Activated B cell treated with CpG ODN at 0.5 μM for 24 hours (primary cell): ENCODE measurements around the gene NCOA6. TPM values are rescaled to one million over a fixed set of nuclear protein-coding genes. Genes with fewer than 3 reads are reported as not detected.

Experiments used
- ATAC-seq: fragments of 200-7000 bp; cut with Tn5 transposase; one replicate; pipeline ENCODE4 v1.10.0; 2021; ENCODE audit warnings: low read depth, mild to moderate bottlenecking, moderate library complexity
- CTCF ChIA-PET: fragments of 350-600 bp; sonication (Branson Sonifier 250); formaldehyde crosslinking; loops from one replicate; lab custom pipeline; 2021; ENCODE audit warnings: antibody characterized with exemption; lab: Charles Lee
- POLR2A ChIA-PET: fragments of 350-600 bp; sonication (Branson Sonifier 250); formaldehyde crosslinking; loops from one replicate; lab custom pipeline; 2021; ENCODE audit warnings: antibody characterized with exemption; lab: Charles Lee
- DNase-seq: peaks from one replicate; pipeline ENCODE4 v3.0.0; 2022
- H3K27ac Mint-ChIP-seq: one replicate; pipeline ENCODE4 v1.8.0; 2020; ENCODE audit warnings: mixed read lengths
- H3K27me3 Mint-ChIP-seq: one replicate; pipeline ENCODE4 v1.8.0; 2021; ENCODE audit warnings: mixed read lengths
- H3K36me3 Mint-ChIP-seq: one replicate; pipeline ENCODE4 v1.8.0; 2021; ENCODE audit warnings: low read depth, mixed read lengths
- H3K4me1 Mint-ChIP-seq: one replicate; pipeline ENCODE4 v1.8.0; 2021; ENCODE audit warnings: mixed read lengths
- H3K4me3 Mint-ChIP-seq: one replicate; pipeline ENCODE4 v1.8.0; 2020; ENCODE audit warnings: mild to moderate bottlenecking, mixed read lengths
- H3K9me3 Mint-ChIP-seq: one replicate; pipeline ENCODE4 v1.8.0; 2020; ENCODE audit warnings: mixed read lengths
- intact Hi-C: fragments of 100-400 bp; cut with micrococcal nuclease; formaldehyde crosslinking; loops from one replicate; pipeline ENCODE4 v1.15.1; 2024
- total RNA-seq: library from RNA; stranded (reverse); gene quantifications from 2 replicates; pipeline ENCODE4 v1.2.3, GENCODE V29; 2022
- TF ChIP-seq, protein P1 (sequence below): fragments of 200-600 bp; IDR thresholded peaks from one replicate; pipeline ENCODE4 v1.8.0; 2022; ENCODE audit warnings: antibody characterized with exemption, mild to moderate bottlenecking

NCOA6 gene
- total RNA-seq, 1 donor from 2014 or later: 24.0 TPM

DNA sequence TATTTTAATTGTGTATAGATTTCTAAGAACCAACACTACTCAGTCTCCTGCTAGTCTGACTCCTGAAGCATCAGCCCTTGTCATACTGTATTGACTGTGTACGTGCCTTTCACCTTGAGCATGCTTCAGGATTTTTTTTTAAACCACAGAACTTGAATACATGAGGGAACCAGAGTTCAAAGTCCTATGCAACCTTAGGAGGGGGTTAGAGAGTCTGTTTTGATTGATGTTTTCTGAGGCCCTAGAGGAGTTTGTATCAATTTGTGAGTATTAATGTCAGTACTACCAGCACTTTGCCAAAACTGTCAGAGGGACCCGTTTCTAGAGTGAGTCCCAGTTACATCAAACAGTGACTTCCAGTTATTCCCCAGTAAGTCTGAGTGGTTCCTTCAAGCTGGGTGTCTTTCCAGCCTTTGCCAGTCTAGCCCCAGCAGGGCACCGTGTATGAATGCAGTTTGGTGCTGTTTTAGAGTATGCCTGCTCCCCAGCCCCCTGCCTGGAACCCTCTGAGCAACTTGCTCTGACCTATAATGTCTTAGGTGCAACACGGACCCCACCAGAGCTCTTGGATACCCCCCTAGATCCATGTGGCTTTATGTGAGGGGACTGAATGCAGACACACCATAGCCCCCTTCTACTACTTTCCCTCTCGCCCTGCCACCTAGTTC, 112.8 kb downstream of the NCOA6 start:
- Mint-ChIP-seq H3K27me3 (no peaks in the 10 kb centered on the region), H3K36me3 (peaks cover 24% of the 10 kb centered on the region), H3K4me3 (no peak overlapping the region), H3K4me1 (peaks cover 14% of the 10 kb centered on the region), H3K27ac (no peak overlapping the region), H3K9me3 (no peaks in the 10 kb centered on the region)
- DNase-seq: no peak
- TF ChIP-seq, protein P1, sequence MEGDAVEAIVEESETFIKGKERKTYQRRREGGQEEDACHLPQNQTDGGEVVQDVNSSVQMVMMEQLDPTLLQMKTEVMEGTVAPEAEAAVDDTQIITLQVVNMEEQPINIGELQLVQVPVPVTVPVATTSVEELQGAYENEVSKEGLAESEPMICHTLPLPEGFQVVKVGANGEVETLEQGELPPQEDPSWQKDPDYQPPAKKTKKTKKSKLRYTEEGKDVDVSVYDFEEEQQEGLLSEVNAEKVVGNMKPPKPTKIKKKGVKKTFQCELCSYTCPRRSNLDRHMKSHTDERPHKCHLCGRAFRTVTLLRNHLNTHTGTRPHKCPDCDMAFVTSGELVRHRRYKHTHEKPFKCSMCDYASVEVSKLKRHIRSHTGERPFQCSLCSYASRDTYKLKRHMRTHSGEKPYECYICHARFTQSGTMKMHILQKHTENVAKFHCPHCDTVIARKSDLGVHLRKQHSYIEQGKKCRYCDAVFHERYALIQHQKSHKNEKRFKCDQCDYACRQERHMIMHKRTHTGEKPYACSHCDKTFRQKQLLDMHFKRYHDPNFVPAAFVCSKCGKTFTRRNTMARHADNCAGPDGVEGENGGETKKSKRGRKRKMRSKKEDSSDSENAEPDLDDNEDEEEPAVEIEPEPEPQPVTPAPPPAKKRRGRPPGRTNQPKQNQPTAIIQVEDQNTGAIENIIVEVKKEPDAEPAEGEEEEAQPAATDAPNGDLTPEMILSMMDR: no peak
- POLR2A ChIA-PET: no interaction called here
- CTCF ChIA-PET: no interaction called here
- ATAC-seq: no peak
- intact Hi-C loops: no loop called here

GRCh38 chr20:34711813-34712430, 113.5 kb downstream of the NCOA6 start:
- Mint-ChIP-seq H3K27me3 (no peaks in the 10 kb centered on the region), H3K36me3 (peaks cover 24% of the 10 kb centered on the region), H3K27ac (no peak overlapping the region), H3K9me3 (no peaks in the 10 kb centered on the region), H3K4me1 (peaks cover 13% of the 10 kb centered on the region), H3K4me3 (no peak overlapping the region)
- POLR2A ChIA-PET: no interaction called here
- ATAC-seq: no peak
- intact Hi-C loops: no loop called here
- DNase-seq: no peak
- CTCF ChIA-PET: interaction anchor here (1.2 kb wide), 1 partner anchor 173 kb away, joined by 3 read pairs; no protein-coding TSS in a partner anchor
- TF ChIP-seq, protein P1: no peak

DNA sequence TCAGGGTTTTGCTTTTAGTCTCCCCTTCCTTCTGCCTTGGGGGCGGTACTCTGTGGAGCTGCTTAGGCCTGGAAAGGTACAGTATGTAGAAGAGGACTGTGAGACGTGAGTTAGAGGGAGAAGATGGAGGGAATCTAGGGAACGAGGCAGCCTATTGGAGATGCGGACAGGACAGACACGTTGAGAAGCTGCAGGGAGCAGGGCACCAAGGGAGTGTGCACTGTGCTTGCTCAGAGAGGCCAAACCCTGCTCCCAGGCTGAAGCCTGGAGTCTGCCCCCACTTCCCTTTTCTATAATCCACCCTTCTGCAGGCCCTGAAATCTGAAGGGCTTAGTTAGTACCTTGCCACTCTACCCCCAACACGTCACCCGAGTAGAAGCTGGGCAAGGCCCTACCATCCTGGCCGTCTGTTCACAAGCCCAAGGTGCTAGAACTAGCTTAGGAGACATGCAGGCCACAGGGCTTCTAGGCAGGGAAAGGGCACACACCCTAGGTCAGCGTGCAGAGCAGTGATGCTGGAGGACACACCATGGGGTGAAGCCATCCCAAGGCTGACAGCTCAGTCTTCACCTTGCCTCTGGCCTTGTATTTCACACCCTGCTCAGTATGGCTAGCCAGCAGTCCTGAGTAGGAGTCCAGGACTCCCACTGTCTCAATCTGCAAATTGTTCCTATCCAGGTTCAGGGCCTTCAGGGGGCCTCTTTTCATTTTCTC, 114.4 kb downstream of the NCOA6 start:
- TF ChIP-seq, protein P1: no peak
- no peaks in the 10 kb centered on the region for H3K27me3 Mint-ChIP-seq
- H3K4me1 Mint-ChIP-seq: peaks cover 13% of the 10 kb centered on the region
- DNase-seq: no peak
- peaks cover 22% of the 10 kb centered on the region for H3K36me3 Mint-ChIP-seq
- H3K9me3 Mint-ChIP-seq: no peaks in the 10 kb centered on the region
- CTCF ChIA-PET: interaction anchor here (1.2 kb wide), 1 partner anchor 172 kb away, joined by 3 read pairs; no protein-coding TSS in a partner anchor
- POLR2A ChIA-PET: interaction anchor here (1.4 kb wide), 1 partner anchor 34 kb away, joined by 7 read pairs; the partner anchor contains the start of gene PIGU
- ATAC-seq: no peak
- H3K4me3 Mint-ChIP-seq: peak overlapping the region; percentile 80
- H3K27ac Mint-ChIP-seq: peak overlapping the region; percentile 57
- intact Hi-C loops: no loop called here

- DNase-seq: no peak
- peak overlapping the region; percentile 57 for H3K27ac Mint-ChIP-seq
- POLR2A ChIA-PET: interaction anchor here (1.4 kb wide), 1 partner anchor 33 kb away, joined by 7 read pairs; the partner anchor contains the start of gene PIGU
- CTCF ChIA-PET: interaction anchor here (1.2 kb wide), 1 partner anchor 172 kb away, joined by 3 read pairs; no protein-coding TSS in a partner anchor
- H3K4me3 Mint-ChIP-seq: peak overlapping the region; percentile 80
- no peaks in the 10 kb centered on the region for H3K27me3 Mint-ChIP-seq
- intact Hi-C loops: no loop called here
- no peak for ATAC-seq
- TF ChIP-seq, protein P1: no peak
- peaks cover 22% of the 10 kb centered on the region for H3K36me3 Mint-ChIP-seq
- no peaks in the 10 kb centered on the region for H3K9me3 Mint-ChIP-seq
- H3K4me1 Mint-ChIP-seq: peaks cover 13% of the 10 kb centered on the region
These were observed 114.9 kb downstream of the NCOA6 start for GRCh38 chr20:34710568-34710839.
